Activated CD4-positive, alpha-beta T cell treated with anti-CD3 and anti-CD28 coated beads, Interleukin-2, Interleukin-6, amounts not matched to agents 100 ng/mL and 50 ng/mL, durations not matched to agents 16 hours and 8 hours (primary cell): Measurements from ENCODE around the gene FCSK.
"Not testable (repeated sequence)": the region's sequence is repeated elsewhere in the genome, so short reads cannot be mapped to it uniquely, and the experiment has no call there.

Experiments used
- DNase-seq: peaks from one replicate; pipeline ENCODE4 v3.0.0-alpha.2; 2020

FCSK gene

DNA sequence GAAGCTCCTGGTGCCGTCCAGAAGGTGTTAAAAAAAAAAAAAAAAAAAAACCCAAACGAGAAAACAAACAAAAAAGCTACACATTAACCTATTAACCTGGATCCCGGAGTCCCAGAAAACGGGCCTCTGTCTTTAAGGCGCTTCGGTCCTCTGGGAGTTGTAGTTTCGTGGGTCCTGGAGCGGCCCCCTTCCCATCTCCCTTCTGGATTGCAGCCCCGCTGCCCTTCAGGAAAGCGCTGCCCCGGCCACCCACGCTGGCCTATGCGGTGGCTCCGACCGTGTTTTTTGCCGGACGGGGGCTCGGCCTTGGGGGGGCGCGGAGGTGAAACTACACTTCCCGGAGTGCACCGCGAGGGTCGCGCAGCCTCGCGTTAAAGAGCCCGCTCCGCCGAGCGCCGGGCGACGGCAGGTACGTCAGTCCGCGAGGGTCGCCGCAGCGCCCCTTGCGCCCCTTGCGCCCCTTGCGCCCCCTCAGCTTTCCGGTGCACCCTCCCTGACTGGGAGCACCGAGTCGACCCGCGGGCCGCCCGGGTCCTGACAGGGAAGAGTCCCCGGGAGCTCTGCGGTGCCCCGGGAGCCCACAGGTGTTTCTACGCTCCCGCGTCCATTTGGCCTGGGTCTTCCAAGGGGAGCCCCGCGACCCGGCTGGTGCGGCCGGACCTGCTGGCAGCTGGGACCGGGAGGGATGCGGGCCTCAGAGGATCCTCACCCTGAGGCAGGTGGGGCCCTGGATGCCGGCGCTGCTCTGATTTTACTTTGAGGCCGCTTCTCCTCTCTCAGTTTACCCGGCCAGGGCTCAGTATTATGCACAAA is at the start of gene FCSK:
FCSK (plus strand) TSS at position 374 of the 813 bp plus-strand sequence. CDS start 8,596 bp downstream, outside the sequence.
- DNase-seq, result peak; percentile 67

DNA sequence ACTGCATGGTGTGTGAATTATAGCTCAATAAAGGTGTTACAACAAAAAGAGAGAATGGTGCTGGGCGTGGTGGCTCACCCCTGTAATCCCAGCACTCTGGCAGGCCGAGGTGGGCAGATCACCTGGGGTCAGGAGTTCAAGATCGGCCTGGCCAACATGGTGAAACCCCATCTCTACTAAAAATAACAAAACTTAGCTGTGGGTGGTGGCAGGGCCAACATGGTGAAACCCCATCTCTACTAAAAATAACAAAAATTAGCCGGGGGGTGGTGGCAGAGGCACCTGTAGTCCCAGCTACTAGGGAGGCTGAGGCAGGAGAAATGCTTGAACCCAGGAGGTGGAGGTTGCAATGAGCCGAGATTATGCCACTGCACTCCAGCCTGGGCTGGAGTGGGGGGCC is 48.3 kb upstream of the FCSK start:
- DNase-seq, result not testable (repeated sequence)

DNA sequence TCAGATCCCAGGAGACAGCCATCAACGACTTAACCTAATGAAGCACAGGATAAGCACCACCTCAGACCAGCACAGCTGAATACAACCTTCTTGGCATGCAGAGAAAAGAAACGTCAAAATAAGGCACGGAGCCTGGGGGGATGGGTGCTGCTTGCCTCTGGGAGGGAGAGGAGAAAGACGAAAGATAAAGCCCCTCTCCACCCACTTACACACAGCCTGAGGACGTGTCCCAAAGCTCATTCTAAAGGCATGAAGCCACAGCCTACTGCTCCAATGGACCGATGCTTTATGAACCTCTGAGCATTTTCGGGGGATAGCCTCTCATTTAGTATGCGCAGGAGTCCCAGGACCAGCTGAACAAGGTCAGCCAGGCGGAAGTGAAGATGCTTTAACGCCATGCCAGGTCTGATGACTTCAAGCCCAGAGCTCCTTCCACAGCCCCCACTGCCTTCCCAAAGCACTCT is 46.6 kb upstream of the FCSK start:
- DNase-seq, result no peak

GRCh38 chr16:70410734-70411133 is 43.7 kb upstream of the FCSK start:
- DNase-seq, result no peak

DNA sequence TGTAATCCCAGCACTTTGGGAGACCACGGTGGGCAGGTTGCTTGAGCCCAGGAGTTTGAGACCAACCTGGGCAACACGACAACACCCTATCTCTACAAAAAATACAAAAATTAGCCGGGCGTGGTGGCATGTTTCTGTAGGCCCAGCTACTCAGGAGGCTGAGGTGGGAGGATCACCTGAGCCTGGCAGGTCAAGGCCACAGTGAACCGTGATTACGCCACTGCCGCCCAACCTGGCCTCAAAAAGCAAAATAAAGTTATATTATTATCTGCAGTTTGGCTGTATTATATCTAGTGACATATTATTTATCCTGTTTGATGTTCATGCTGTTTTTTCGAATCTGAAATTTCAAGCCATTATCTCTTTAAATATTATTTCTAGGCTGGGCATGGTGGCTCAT is 42.0 kb upstream of the FCSK start:
- DNase-seq, result no peak

DNA sequence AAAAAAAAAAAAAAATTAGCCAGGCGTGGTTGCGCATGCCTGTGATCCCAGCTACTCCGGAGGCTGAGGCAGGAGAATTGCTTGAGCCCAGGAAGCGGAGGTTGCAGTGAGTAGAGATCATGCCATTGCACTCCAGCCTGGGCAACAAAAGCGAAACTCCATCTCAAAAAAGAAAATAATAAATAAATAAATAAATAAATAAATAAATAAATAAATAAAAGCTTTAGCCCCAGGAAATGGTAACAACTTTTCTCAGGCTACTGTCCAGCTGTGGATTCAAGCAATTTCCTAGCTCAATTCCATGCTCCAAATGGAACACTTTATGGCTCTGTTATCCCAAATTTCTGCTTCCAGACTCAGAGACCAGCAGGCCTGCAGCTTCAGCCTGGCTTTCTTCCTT is 40.8 kb upstream of the FCSK start:
- not testable (repeated sequence) for DNase-seq

DNA sequence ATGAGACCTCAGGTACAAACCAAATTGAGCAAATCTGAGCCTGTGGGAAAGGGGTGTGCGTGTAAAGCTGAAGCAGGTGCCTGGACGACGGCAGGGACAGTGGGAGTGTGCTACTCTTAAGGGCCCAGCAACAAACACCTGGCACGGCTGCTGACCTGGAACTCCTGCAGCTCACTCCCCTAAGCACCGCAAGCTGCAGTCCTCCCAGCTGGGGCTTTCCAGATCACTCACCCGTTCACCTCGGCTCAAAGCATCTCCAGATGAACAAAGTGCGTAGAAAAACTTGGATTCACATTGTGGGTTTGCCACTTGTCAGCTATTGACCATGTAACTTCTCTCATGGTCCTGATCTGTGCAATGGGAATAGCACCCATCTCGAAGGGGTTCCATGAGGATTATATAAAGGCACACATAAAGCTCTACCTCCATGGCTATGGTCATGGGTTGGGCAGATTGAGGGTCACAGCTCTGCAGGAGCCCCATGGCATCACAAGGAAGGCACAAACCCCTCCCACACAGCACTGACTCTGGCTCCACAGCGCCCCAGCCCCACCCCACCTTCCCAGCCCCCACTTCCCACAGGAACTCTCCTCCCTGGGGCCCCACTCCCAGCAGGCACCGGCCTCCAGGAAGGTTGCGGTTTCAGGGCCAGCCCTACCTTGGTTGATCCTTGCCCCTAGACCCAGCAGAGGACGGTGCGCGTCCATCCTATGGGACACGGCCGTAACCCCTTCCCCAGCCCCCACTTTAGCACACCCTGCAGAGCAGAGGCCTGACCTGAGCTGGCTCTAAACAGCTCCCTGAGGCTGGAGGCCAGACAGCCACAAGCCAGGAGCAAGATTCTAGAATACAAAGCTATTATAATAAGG is 37.4 kb upstream of the FCSK start:
- no peak for DNase-seq

GRCh38 chr16:70417661-70418060 is 36.7 kb upstream of the FCSK start:
- no peak for DNase-seq

- no peak for DNase-seq
These were observed 36.0 kb upstream of the FCSK start for GRCh38 chr16:70418274-70418992.

GRCh38 chr16:70418993-70419318 is 35.4 kb upstream of the FCSK start:
- no peak for DNase-seq

GRCh38 chr16:70419384-70420327 is 34.7 kb upstream of the FCSK start:
- no peak for DNase-seq

- DNase-seq, result no peak
These were observed 33.4 kb upstream of the FCSK start for GRCh38 chr16:70421014-70421413.

DNA sequence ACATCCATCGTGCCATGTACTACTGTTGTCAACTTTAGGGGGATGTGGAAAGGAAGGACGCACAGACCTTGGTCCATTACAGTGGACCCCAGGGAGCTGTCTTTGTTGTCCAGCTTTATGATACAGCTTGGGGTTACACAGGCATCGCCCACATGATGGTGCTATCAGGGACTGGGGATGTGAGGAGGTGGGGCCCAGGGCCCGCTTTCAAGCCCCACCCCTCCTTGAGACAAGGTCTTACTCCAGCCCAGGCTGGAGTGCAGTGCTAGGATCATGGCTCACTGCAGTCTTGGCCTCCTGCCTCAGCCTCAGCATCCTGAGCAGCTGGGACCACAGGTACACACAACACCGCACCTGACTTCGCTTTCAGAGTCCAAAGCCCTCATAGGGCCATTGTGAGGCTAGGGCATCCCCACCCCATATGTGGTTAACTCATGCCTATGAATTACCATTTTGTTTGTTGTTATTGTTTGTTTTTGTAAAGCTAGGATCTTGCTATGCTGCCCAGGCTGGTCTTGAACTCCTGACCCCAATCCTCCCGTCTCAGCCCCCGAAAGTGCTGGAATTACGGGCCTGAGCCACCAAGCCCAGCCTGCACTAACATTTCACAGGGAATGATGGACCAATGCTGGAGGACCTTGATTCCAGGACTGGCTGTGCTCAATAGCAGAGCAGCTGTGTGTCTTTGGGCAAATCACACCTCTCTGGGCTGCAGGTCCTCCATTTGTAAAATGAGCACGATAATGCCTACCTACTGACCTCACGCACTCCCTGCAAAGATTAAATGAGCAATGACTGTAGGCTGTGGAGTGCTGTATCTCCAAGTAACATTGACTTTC is 32.7 kb upstream of the FCSK start:
- DNase-seq, result no peak

GRCh38 chr16:70422543-70422942 is 31.9 kb upstream of the FCSK start:
- no peak for DNase-seq

GRCh38 chr16:70427786-70428177 is 26.6 kb upstream of the FCSK start:
- no peak for DNase-seq

- DNase-seq, result peak; percentile 84
These were observed 26.0 kb upstream of the FCSK start for GRCh38 chr16:70428178-70428998.

DNA sequence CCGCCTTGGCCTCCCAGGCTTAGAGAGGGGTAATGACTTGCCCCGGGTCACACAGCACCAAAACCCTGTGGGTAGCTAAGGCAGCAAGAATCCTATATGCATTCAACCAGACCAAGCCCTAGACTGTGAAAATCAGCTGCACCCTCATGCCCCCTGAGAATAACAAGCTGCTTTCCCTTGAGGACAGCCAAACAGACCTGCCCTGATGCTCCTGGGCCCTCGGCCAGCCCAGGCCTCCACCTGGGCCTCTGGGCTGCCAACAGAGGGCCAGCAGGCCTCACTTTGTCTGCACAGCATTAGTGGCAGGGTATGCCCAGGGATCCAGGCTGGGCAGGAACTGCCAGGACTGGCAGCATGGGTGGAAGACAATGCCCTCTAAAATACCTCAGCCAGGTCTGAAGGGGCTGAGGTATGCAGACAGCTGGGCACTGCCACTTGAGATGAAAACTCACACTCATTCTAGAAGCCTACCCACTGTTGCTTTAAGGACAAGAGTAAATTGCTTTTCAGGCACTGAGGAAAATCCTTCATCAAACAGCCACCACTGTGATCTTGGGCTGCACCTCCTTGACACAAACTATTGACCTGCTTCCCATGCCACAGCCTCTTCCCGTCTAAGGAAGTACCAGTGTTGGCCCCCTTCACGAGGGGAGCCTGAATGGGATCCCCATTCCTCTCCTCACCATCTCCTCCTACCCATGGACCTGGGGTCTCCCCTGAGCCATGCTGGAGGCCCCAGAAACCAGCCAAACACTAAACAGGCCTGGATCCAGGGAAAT is 24.3 kb upstream of the FCSK start:
- no peak for DNase-seq

DNA sequence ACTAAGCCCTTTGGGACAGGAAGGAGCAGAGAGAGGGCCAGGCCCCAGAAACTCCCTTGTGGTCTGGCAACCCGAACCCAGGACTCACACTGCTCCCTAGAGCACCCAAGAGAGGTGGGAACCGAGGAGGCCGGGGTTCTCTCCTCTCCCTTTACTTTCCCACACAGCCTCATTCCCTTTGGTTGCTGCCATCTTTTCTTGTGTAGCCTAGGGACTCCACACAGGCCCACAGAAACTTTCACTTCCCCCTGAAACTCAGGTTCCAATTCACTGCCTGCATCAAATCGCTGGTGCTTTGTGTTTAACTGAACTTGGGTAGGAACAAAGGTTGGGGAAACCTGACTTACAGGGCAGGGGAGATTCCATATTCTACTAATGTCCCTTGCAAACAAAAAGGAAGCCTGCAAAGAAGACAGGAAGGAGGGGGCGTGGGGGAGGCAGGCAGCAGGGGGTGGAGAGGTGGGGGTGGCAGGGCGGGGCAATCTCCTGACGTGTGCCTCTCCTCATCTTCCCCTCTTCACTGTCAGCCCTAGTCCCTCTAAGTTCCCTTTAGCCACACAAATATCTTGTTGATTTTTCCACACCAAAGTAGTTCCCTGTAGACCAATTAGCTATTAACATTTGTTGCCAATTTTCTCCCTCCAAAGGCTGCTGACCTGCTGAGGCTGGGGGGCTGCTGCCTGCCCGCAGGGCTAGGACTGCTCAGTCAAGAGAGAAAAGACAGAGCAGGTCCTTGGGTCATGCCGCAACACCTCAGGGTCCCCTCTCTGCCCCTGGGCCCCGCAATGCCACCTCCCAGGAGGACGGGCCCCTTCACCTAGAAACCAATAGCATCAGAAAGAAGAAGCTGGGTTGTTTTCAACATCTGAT is 23.5 kb upstream of the FCSK start:
- DNase-seq, result peak; percentile 53

- no peak for DNase-seq
These were observed 22.1 kb upstream of the FCSK start for GRCh38 chr16:70432356-70432722.
